Measurements from ENCODE around the gene RNF19B. TPM values are rescaled to one million over a fixed set of nuclear protein-coding genes. Genes with fewer than 3 reads are reported as not detected.
A peak's percentile ranks its signal among the peaks of the same experiment; 100 is the strongest.

Gene RNF19B
- total and polyA plus RNA-seq, 10 of the 15 experiments (the other 5 are each of a cell fraction or from before 2014, with no cell fraction given) = 2.8 to 32.6 (median 16.6) TPM

GRCh38 chr1:32981003-32981901 is 16.6 kb upstream of the RNF19B start (continued):
- no peak; the same call in 1 of the 2 replicates for TF ChIP-seq MLLT1 (IDR thresholded peaks at IDR 0.05)
- TF ChIP-seq IRF4 (IDR thresholded peaks at IDR 0.05; ENCODE audit: low read depth, low read length) = peak; percentile 72; the same call in 1 of the 2 replicates
- TF ChIP-seq ZSCAN29 (IDR thresholded peaks at IDR 0.05) = no peak
- no peak; the same call in 1 of the 2 replicates for TF ChIP-seq BMI1 (IDR thresholded peaks at IDR 0.05; ENCODE audit: borderline replicate concordance)
- no peak for TF ChIP-seq CEBPZ (IDR thresholded peaks at IDR 0.05; ENCODE audit: low read depth, low read length)
- TF ChIP-seq CEBPB (IDR thresholded peaks at IDR 0.05; ENCODE audit: borderline replicate concordance in 1 of 2, low read depth in 2 of 2, low read length in 2 of 2) = no peak
- TF ChIP-seq MAX (IDR thresholded peaks at IDR 0.05; ENCODE audit: low read depth, low read length) = no peak
- TF ChIP-seq NFYB (IDR thresholded peaks at IDR 0.05; ENCODE audit: insufficient read depth, low read depth, low read length) = no peak
- no peak for TF ChIP-seq ATF3 (IDR thresholded peaks at IDR 0.05; ENCODE audit: borderline replicate concordance, extremely low read depth, low read depth, low read length)
- no peak for TF ChIP-seq SIX5 (IDR thresholded peaks at IDR 0.05; ENCODE audit: low read depth, low read length, severe bottlenecking)
- peak; percentile 63; the same call in 1 of the 2 replicates for TF ChIP-seq PML (IDR thresholded peaks at IDR 0.05; ENCODE audit: low read length)
- TF ChIP-seq ZBTB11 (CRISPR knock-in tag; IDR thresholded peaks at IDR 0.05) = no peak
- TF ChIP-seq IKZF1 (conservative IDR thresholded peaks at IDR 0.05) = peak; percentile 99
- peak; percentile 82 for TF ChIP-seq RUNX3 (IDR thresholded peaks at IDR 0.05; ENCODE audit: low read length)
- no peak for TF ChIP-seq ZZZ3 (IDR thresholded peaks at IDR 0.05; ENCODE audit: control insufficient read depth, insufficient read length, low read depth)
- TF ChIP-seq JUND (IDR thresholded peaks at IDR 0.05; ENCODE audit: low read depth, low read length) = peak; percentile 48; the same call in 1 of the 2 replicates
- TF ChIP-seq SUPT20H (IDR thresholded peaks at IDR 0.05; ENCODE audit: borderline replicate concordance, control insufficient read depth, low read depth, low read length) = no peak
- no peak for TF ChIP-seq HDAC6 (IDR thresholded peaks at IDR 0.05; ENCODE audit: unreplicated experiment)
